ENCODE measurements around the gene CFAP90. TPM values are rescaled to one million over a fixed set of nuclear protein-coding genes. Genes with fewer than 3 reads are reported as not detected.

The CFAP90 gene
- total RNA-seq, 1 experiment from 2014 or later: not detected

DNA sequence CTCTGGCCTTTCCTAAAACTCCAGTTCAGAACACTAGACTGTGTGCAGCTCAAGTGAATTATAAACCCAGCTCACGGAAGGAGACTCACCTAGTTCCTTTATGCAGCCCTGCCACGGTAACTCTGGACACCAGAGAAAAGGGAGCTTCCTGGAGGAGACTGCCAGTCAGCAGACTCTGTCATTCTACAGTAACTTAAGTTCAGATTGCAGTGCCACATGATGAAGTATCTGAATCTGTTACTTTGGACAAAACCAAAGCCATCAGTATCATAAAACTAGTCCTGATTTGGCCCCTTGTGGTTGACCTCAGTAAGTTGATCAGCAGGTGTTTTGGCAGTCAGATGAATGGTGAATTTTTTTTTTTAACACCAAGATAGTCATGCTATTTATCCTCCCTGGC lies 20.7 kb upstream of the CFAP90 start:
- no peaks in the 10 kb centered on the region for H3K9me3 ChIP-seq (ENCODE audit: insufficient read depth, low read depth)
- ChIA-PET CTCF (no interaction called here), POLR2A (ENCODE audit: unreplicated experiment) (no interaction called here)
- no peak overlapping the region for H3K4me2 ChIP-seq
- intact Hi-C loops (cut with micrococcal nuclease; ENCODE audit: unreplicated experiment): no loop called here
- no peak for DNase-seq
- no peaks in the 10 kb centered on the region for H3K27me3 ChIP-seq (ENCODE audit: insufficient read depth, low read depth)
- no peak overlapping the region for H2AFZ ChIP-seq
- no peaks in the 10 kb centered on the region for H3K9me2 ChIP-seq (ENCODE audit: insufficient read depth)
- peaks cover 40% of the 10 kb centered on the region for H4K20me1 ChIP-seq (ENCODE audit: insufficient read depth)
- H3K4me3 ChIP-seq: no peak overlapping the region
- TF ChIP-seq, protein P1, sequence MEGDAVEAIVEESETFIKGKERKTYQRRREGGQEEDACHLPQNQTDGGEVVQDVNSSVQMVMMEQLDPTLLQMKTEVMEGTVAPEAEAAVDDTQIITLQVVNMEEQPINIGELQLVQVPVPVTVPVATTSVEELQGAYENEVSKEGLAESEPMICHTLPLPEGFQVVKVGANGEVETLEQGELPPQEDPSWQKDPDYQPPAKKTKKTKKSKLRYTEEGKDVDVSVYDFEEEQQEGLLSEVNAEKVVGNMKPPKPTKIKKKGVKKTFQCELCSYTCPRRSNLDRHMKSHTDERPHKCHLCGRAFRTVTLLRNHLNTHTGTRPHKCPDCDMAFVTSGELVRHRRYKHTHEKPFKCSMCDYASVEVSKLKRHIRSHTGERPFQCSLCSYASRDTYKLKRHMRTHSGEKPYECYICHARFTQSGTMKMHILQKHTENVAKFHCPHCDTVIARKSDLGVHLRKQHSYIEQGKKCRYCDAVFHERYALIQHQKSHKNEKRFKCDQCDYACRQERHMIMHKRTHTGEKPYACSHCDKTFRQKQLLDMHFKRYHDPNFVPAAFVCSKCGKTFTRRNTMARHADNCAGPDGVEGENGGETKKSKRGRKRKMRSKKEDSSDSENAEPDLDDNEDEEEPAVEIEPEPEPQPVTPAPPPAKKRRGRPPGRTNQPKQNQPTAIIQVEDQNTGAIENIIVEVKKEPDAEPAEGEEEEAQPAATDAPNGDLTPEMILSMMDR (conservative IDR thresholded peaks at IDR 0.05): no peak
- TF ChIP-seq EZH2 (IDR thresholded peaks at IDR 0.05; ENCODE audit: low read depth): no peak
- peaks cover 21% of the 10 kb centered on the region for H3K36me3 ChIP-seq (ENCODE audit: low read depth)
- no peaks in the 10 kb centered on the region for H3F3A ChIP-seq (ENCODE audit: insufficient read depth, low read depth)
- H3K27ac ChIP-seq: no peak overlapping the region
- peaks cover 79% of the 10 kb centered on the region for H3K79me2 ChIP-seq (ENCODE audit: low read depth)
- peaks cover 15% of the 10 kb centered on the region for H3K4me1 ChIP-seq (replicated peaks; ENCODE audit: insufficient read depth)
- BruUV-seq (replicated peaks): no TSS peak

DNA sequence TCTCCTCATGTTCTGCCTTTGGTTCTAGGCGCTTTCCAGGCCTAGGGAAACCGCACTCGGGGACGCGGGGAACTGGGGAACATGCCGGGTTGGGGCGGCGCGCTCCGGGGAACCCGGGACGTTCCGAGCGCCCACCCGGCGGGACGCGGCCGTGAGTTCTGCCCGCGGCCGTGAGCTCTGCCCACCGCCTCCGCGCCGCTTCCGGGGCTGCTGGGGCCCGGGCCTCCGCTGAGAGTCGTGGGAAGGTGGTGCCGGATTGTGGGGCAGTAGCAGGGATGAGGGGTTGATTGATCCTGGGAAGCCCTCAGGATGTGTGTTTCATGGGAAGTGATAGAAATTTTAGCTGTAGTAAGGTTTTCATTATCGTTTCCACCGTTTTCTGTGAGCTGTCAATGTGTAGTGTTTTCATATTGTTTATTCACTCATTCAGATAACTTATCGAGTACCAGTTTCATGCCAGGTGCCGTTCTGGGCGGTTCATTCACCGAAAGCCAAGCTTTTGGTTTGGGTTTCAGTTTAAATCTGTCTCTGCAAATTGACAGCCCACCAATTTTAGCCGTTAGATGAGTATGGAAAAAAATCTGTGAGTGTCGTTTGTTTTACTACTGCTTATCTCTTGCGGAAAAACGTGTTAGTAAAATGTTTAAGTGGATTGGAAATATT lies 18.7 kb upstream of the CFAP90 start:
- peak overlapping the region; percentile 99 for H2AFZ ChIP-seq
- BruUV-seq (replicated peaks): no TSS peak

DNA sequence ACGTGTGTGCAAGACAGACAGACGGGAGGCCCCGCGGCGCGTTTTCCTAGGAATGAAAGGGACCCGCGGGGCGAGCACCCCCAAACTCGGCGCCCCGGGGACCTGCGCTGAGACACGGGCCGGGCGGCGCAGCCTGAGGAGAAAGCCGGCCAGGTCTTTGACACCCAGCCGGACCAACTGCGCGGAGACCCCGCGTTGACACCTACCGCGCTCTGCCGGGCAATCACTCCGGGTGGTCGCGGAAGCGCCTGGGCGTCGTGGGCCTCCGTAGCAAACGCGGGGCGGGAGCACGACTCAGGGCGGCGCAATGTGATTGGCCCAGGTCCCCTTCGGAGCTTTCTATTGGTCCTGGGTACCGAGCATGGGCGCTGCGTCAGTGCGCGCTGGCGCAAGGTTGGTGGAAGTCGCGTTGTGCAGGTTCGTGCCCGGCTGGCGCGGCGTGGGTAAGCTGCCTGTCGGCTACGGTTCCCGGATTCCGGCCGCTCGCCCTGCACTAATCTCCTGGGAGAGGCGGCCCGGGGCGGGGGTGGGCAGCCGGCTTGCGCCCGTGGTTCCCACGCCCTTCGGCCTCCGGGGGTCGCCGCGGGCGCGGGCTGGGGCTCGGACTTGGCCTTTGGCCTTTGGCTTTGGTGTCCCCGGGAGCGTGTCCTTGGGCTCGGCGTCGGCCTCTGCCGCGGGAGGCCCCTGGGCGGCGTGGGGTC lies 18.0 kb upstream of the CFAP90 start, which contains the start of the genes FASTKD3 and MTRR:
Gene FASTKD3, minus strand, starts transcription at position 259 of the 701 bp plus-strand sequence. CDS start 948 bp downstream, outside the sequence.
Gene MTRR, plus strand, starts transcription at position 376 of the 701 bp plus-strand sequence. CDS start 1,647 bp downstream, outside the sequence.
- Histone ChIP-seq H3K4me3 (peak within 1 kb of the TSS; percentile 100), H3K27ac (peak within 1 kb of the TSS; percentile 48), H3K36me3 (ENCODE audit: low read depth) (peaks cover 6% of the 10 kb centered on the region; the same call in 1 of the 2 replicates), H3K4me2 (peak within 1 kb of the TSS; percentile 95), H2AFZ (peak within 1 kb of the TSS; percentile 99), H3K4me1 (replicated peaks; ENCODE audit: insufficient read depth) (peaks cover 15% of the 10 kb centered on the region), H3F3A (ENCODE audit: insufficient read depth, low read depth) (no peaks in the 10 kb centered on the region), H4K20me1 (ENCODE audit: insufficient read depth) (peaks cover 33% of the 10 kb centered on the region), H3K79me2 (ENCODE audit: low read depth) (peaks cover 75% of the 10 kb centered on the region), H3K27me3 (ENCODE audit: insufficient read depth, low read depth) (no peaks in the 10 kb centered on the region), H3K9me2 (ENCODE audit: insufficient read depth) (no peaks in the 10 kb centered on the region), H3K9me3 (ENCODE audit: insufficient read depth, low read depth) (no peaks in the 10 kb centered on the region)
- ChIA-PET CTCF (no interaction called here), POLR2A (ENCODE audit: unreplicated experiment) (interaction anchor here (0.5 to 1.0 kb wide), 9 partner anchors 11 to 1535 kb away, joined by 3 to 9 read pairs (median 4); partner anchors contain the start of genes NSUN2, SRD5A1 and TENT4A)
- DNase-seq: peak; percentile 90 to 97
- no TSS peak for BruUV-seq (replicated peaks)
- intact Hi-C loops (cut with micrococcal nuclease; ENCODE audit: unreplicated experiment): loop anchor here (1.0 to 10.0 kb wide), 2 partner anchors 588 to 1234 kb away; partner anchors contain the start of genes NSUN2 and SRD5A1
- TF ChIP-seq, protein P1 (conservative IDR thresholded peaks at IDR 0.05): no peak
- TF ChIP-seq EZH2 (IDR thresholded peaks at IDR 0.05; ENCODE audit: low read depth): no peak

More for the DNA sequence above, 18.7 kb upstream of the CFAP90 start:
- H3F3A ChIP-seq (ENCODE audit: insufficient read depth, low read depth): no peaks in the 10 kb centered on the region
- no peaks in the 10 kb centered on the region for H3K9me2 ChIP-seq (ENCODE audit: insufficient read depth)
- peaks cover 36% of the 10 kb centered on the region for H4K20me1 ChIP-seq (ENCODE audit: insufficient read depth)
- no peaks in the 10 kb centered on the region for H3K9me3 ChIP-seq (ENCODE audit: insufficient read depth, low read depth)
- intact Hi-C loops (cut with micrococcal nuclease; ENCODE audit: unreplicated experiment): loop anchor here (1.0 to 10.0 kb wide), 2 partner anchors 588 to 1235 kb away; partner anchors contain the start of genes NSUN2 and SRD5A1
- peak overlapping the region; percentile 95 for H3K4me2 ChIP-seq
- ChIA-PET CTCF (interaction anchor here (0.5 kb wide), 1 partner anchor 35 kb away, joined by 3 read pairs; no protein-coding TSS in a partner anchor), POLR2A (ENCODE audit: unreplicated experiment) (interaction anchor here (0.6 to 1.0 kb wide), 3 partner anchors 11 to 1499 kb away, joined by 3 to 9 read pairs (median 5); partner anchors contain the start of genes NSUN2 and SRD5A1)
- peak overlapping the region; percentile 100 for H3K4me3 ChIP-seq
- peaks cover 6% of the 10 kb centered on the region; the same call in 1 of the 2 replicates for H3K36me3 ChIP-seq (ENCODE audit: low read depth)
- DNase-seq: no peak
- H3K27me3 ChIP-seq (ENCODE audit: insufficient read depth, low read depth): no peaks in the 10 kb centered on the region
- TF ChIP-seq, protein P1 (conservative IDR thresholded peaks at IDR 0.05): no peak
- TF ChIP-seq EZH2 (IDR thresholded peaks at IDR 0.05; ENCODE audit: low read depth): no peak
- peak overlapping the region; percentile 48 for H3K27ac ChIP-seq
- H3K4me1 ChIP-seq (replicated peaks; ENCODE audit: insufficient read depth): peaks cover 15% of the 10 kb centered on the region
- peaks cover 82% of the 10 kb centered on the region for H3K79me2 ChIP-seq (ENCODE audit: low read depth)
